Effector memory CD4-positive, alpha-beta T cell (primary cell): ENCODE results near the gene RANBP17.
"Not testable (repeated sequence)": the region's sequence is repeated elsewhere in the genome, so short reads cannot be mapped to it uniquely, and the experiment has no call there.

Experiments
- DNase-seq, 3 donors: peaks; one replicate each; pipeline ENCODE4 v3.0.0-alpha.2; 2020
- H3K27ac ChIP-seq: 2 replicates; pipeline ENCODE4 v1.7.0; 2013; ENCODE audit warnings: mild to moderate bottlenecking, low read length, moderate library complexity; ENCODE audit not compliant: insufficient read depth, poor library complexity, severe bottlenecking
- H3K27me3 ChIP-seq: replicated peaks from 2 replicates; pipeline ENCODE4 v1.7.0; 2013; ENCODE audit warnings: mild to moderate bottlenecking, low read length; ENCODE audit not compliant: insufficient read depth, control insufficient read depth, poor library complexity, severe bottlenecking
- H3K36me3 ChIP-seq: 2 replicates; pipeline ENCODE4 v1.7.0; 2013; ENCODE audit warnings: mild to moderate bottlenecking, low read length, moderate library complexity; ENCODE audit not compliant: control insufficient read depth, insufficient read depth
- H3K4me1 ChIP-seq: 2 replicates; pipeline ENCODE4 v1.7.0; 2013; ENCODE audit warnings: low read length, mild to moderate bottlenecking; ENCODE audit not compliant: control insufficient read depth, insufficient read depth, poor library complexity, severe bottlenecking
- H3K4me3 ChIP-seq: 2 replicates; pipeline ENCODE4 v1.7.0; 2013; ENCODE audit warnings: low read length, low read depth, mild to moderate bottlenecking; ENCODE audit not compliant: insufficient read depth, poor library complexity, severe bottlenecking
- H3K9me3 ChIP-seq: 2 replicates; pipeline ENCODE4 v1.7.0; 2013; ENCODE audit warnings: mild to moderate bottlenecking, low read length, moderate library complexity; ENCODE audit not compliant: control insufficient read depth
- total RNA-seq, 3 donors: gene quantifications; one replicate each; lab custom pipeline; 2026; lab: John Stamatoyannopoulos, UW

RANBP17 gene
- 0 to 0.19 (median 0.09) reads per million in 3 donors for total RNA-seq

GRCh38 chr5:170861917-170862766 is at the start of gene RANBP17:
Gene RANBP17 (plus strand): TSS chr5:170862018.
- no peak for DNase-seq
- Histone ChIP-seq H3K4me3 (no peak within 1 kb of the TSS), H3K27me3 (no peaks in the 10 kb centered on the region), H3K9me3 (no peaks in the 10 kb centered on the region), H3K4me1 (no peaks in the 10 kb centered on the region), H3K27ac (no peak within 1 kb of the TSS), H3K36me3 (no peaks in the 10 kb centered on the region)

GRCh38 chr5:170813231-170813630 is 48.6 kb upstream of the RANBP17 start:
- Histone ChIP-seq H3K27me3 (no peaks in the 10 kb centered on the region), H3K27ac (no peak overlapping the region)

GRCh38 chr5:170817195-170817594 is 44.6 kb upstream of the RANBP17 start:
- H3K4me1 ChIP-seq, result no peaks in the 10 kb centered on the region
- no peaks in the 10 kb centered on the region for H3K9me3 ChIP-seq
- H3K27me3 ChIP-seq, result no peaks in the 10 kb centered on the region
- H3K36me3 ChIP-seq, result no peaks in the 10 kb centered on the region
- no peak for DNase-seq
- H3K4me3 ChIP-seq, result no peak overlapping the region
- no peak overlapping the region for H3K27ac ChIP-seq

More at GRCh38 chr5:170813231-170813630, 48.6 kb upstream of the RANBP17 start:
- H3K9me3 ChIP-seq, result no peaks in the 10 kb centered on the region
- H3K36me3 ChIP-seq, result no peaks in the 10 kb centered on the region
- no peaks in the 10 kb centered on the region for H3K4me1 ChIP-seq
- no peak for DNase-seq
- no peak overlapping the region for H3K4me3 ChIP-seq

- no peaks in the 10 kb centered on the region for H3K4me1 ChIP-seq
- H3K36me3 ChIP-seq, result no peaks in the 10 kb centered on the region
- no peak overlapping the region for H3K4me3 ChIP-seq
- H3K9me3 ChIP-seq, result no peaks in the 10 kb centered on the region
- no peaks in the 10 kb centered on the region for H3K27me3 ChIP-seq
- H3K27ac ChIP-seq, result no peak overlapping the region
- no peak for DNase-seq
Measured at GRCh38 chr5:170818232-170818631, 43.6 kb upstream of the RANBP17 start.

GRCh38 chr5:170819824-170820223 is 42.0 kb upstream of the RANBP17 start:
- Histone ChIP-seq H3K36me3 (no peaks in the 10 kb centered on the region), H3K4me1 (no peaks in the 10 kb centered on the region), H3K27ac (no peak overlapping the region), H3K9me3 (no peaks in the 10 kb centered on the region), H3K4me3 (no peak overlapping the region), H3K27me3 (no peaks in the 10 kb centered on the region)
- no peak for DNase-seq

- no peak for DNase-seq
- Histone ChIP-seq H3K4me1 (no peaks in the 10 kb centered on the region), H3K9me3 (no peaks in the 10 kb centered on the region), H3K27ac (no peak overlapping the region), H3K36me3 (no peaks in the 10 kb centered on the region), H3K4me3 (no peak overlapping the region), H3K27me3 (no peaks in the 10 kb centered on the region)
Measured at GRCh38 chr5:170821257-170821800, 40.5 kb upstream of the RANBP17 start.

- Histone ChIP-seq H3K36me3 (no peaks in the 10 kb centered on the region), H3K4me3 (no peak overlapping the region), H3K9me3 (no peaks in the 10 kb centered on the region), H3K27me3 (no peaks in the 10 kb centered on the region), H3K27ac (no peak overlapping the region), H3K4me1 (no peaks in the 10 kb centered on the region)
- DNase-seq, result no peak
Measured at GRCh38 chr5:170826117-170826516, 35.7 kb upstream of the RANBP17 start.

GRCh38 chr5:170832241-170832640 is 29.6 kb upstream of the RANBP17 start:
- no peak overlapping the region for H3K27ac ChIP-seq
- H3K27me3 ChIP-seq, result no peaks in the 10 kb centered on the region
- H3K4me1 ChIP-seq, result no peaks in the 10 kb centered on the region
- H3K9me3 ChIP-seq, result no peaks in the 10 kb centered on the region
- H3K4me3 ChIP-seq, result no peak overlapping the region
- no peaks in the 10 kb centered on the region for H3K36me3 ChIP-seq
- no peak for DNase-seq

- not testable (repeated sequence) for H3K36me3 ChIP-seq, DNase-seq, H3K4me3 ChIP-seq, H3K27ac ChIP-seq, H3K27me3 ChIP-seq, H3K4me1 ChIP-seq, H3K9me3 ChIP-seq
Measured at GRCh38 chr5:170833981-170834380, 27.8 kb upstream of the RANBP17 start.

GRCh38 chr5:170836226-170836625 is 25.6 kb upstream of the RANBP17 start:
- Histone ChIP-seq H3K4me1 (no peaks in the 10 kb centered on the region), H3K27ac (no peak overlapping the region), H3K4me3 (no peak overlapping the region), H3K9me3 (no peaks in the 10 kb centered on the region), H3K36me3 (no peaks in the 10 kb centered on the region), H3K27me3 (no peaks in the 10 kb centered on the region)
- DNase-seq, result no peak
